Lung (tissue), 12 donors: Measurements from ENCODE around the gene UCHL5. TPM values are rescaled to one million over a fixed set of nuclear protein-coding genes. Genes with fewer than 3 reads are reported as not detected.

ENCODE experiments used
- ATAC-seq: fragments of 200-7000 bp; cut with Tn5 transposase; one replicate; pipeline ENCODE4 v1.9.1; 2020; ENCODE audit warnings: moderate number of reproducible peaks; ENCODE audit not compliant: insufficient read depth, low FRiP score
- DNase-seq, 3 donors: peaks; one replicate each; pipeline ENCODE4 v3.0.0-alpha.2; 2013 to 2017
- H3K27ac ChIP-seq, 2 donors: one replicate each; pipeline ENCODE4 v1.5.1; 2013; ENCODE audit warnings: mild to moderate bottlenecking in 2 of 2, moderate library complexity in 2 of 2, control low read depth in 1 of 2, inconsistent platforms in 1 of 2, low read depth in 1 of 2, low read length in 1 of 2
- H3K27me3 ChIP-seq, 3 donors: one replicate each; pipeline ENCODE4 v1.5.1; 2013; ENCODE audit warnings: low read length in 2 of 3; ENCODE audit not compliant: control insufficient read depth in 3 of 3, insufficient read depth in 3 of 3
- H3K36me3 ChIP-seq, 4 donors: one replicate each; pipeline ENCODE4 v1.5.1; 2013; ENCODE audit warnings: low read length in 4 of 4, mild to moderate bottlenecking in 1 of 4, moderate library complexity in 1 of 4; ENCODE audit not compliant: control insufficient read depth in 4 of 4, insufficient read depth in 4 of 4
- H3K4me1 ChIP-seq, 5 donors: one replicate each; pipeline ENCODE4 v1.5.1; 2013; ENCODE audit warnings: low read length in 5 of 5, mild to moderate bottlenecking in 2 of 5, moderate library complexity in 1 of 5; ENCODE audit not compliant: control insufficient read depth in 5 of 5, insufficient read depth in 5 of 5
- H3K4me3 ChIP-seq: one replicate; pipeline ENCODE4 v1.5.1; 2013; ENCODE audit warnings: mild to moderate bottlenecking, control low read depth, moderate library complexity
- H3K9ac ChIP-seq, 2 donors: one replicate each; pipeline ENCODE4 v1.5.1; 2013; ENCODE audit warnings: low read length in 2 of 2, control low read depth in 1 of 2; ENCODE audit not compliant: insufficient read depth in 1 of 2
- H3K9me3 ChIP-seq, 4 donors: one replicate each; pipeline ENCODE4 v1.5.1; 2013; ENCODE audit warnings: low read length in 3 of 4, mild to moderate bottlenecking in 1 of 4, moderate library complexity in 1 of 4; ENCODE audit not compliant: control insufficient read depth in 4 of 4, insufficient read depth in 3 of 4
- WGBS, 2 donors: extraction: QIAGEN DNeasy Blood & Tissue Kit; methylation state at CpG; one replicate each; pipeline ENCODE4 v1.1.7; 2013; 5-methylcytosine and 5-hydroxymethylcytosine counted together
- polyA plus RNA-seq, 2 donors: library from polyadenylated mRNA; stranded (reverse); fragments of 200-250 nt; gene quantifications; one replicate each; pipeline ENCODE4 v1.2.1, GENCODE V29; 2013
- total RNA-seq, 2 donors: library from RNA; depleted of rRNA in 1 of 2; stranded (reverse); fragments of >200 nt in 1 of 2; gene quantifications; one replicate each; pipeline ENCODE4 v1.2.1, GENCODE V29; 2014 to 2021
- TF ChIP-seq, protein P1 (sequence below): IDR thresholded peaks from 2 replicates; pipeline ENCODE4 v1.5.1; 2012; ENCODE audit warnings: mild to moderate bottlenecking; ENCODE audit errors: control extremely low read depth, extremely low read depth
- donor health status: control.
- donor health status: control.
- donor health status: Bipolar disorder and iron deficiency.
- donor health status: healthy.
- donor health status: DM: yes; HTN: yes; CAD: no.

Gene UCHL5
- total and polyA plus RNA-seq, 4 donors = 13.7 to 48.9 (median 22.9) TPM

DNA sequence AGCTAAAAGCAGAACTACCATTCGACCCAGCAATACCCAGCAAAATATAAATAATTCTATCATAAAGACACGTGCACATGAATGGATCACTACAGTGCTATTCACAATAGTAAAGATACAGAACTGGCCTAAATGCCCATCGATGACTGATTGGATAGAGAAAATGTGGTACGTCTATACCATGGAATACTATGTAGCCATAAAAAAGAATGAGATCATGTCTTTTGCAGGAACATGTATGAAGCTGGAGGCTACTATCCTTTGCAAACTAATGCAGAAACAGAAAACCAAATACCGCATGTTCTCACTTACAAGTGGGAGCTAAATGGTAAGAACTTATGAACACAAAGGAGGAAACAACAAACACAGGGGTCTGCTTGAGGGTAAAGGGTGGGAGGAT, 53.4 kb downstream of the UCHL5 start:
- Histone ChIP-seq H3K9me3 (peaks cover 0 to 5% (median 0%) of the 10 kb centered on the region in 4 donors), H3K9ac (no peak overlapping the region), H3K4me3 (no peak overlapping the region), H3K4me1 (peaks cover 0 to 3% (median 0%) of the 10 kb centered on the region in 5 donors), H3K27me3 (no peaks in the 10 kb centered on the region), H3K36me3 (peaks cover 0 to 5% (median 0%) of the 10 kb centered on the region in 4 donors), H3K27ac (no peak overlapping the region)
- no peak for DNase-seq
- ATAC-seq = no peak
- 98 to 99% methylated on average over 5 of the region's 5 CpGs for WGBS, 2 donors
- TF ChIP-seq, protein P1, sequence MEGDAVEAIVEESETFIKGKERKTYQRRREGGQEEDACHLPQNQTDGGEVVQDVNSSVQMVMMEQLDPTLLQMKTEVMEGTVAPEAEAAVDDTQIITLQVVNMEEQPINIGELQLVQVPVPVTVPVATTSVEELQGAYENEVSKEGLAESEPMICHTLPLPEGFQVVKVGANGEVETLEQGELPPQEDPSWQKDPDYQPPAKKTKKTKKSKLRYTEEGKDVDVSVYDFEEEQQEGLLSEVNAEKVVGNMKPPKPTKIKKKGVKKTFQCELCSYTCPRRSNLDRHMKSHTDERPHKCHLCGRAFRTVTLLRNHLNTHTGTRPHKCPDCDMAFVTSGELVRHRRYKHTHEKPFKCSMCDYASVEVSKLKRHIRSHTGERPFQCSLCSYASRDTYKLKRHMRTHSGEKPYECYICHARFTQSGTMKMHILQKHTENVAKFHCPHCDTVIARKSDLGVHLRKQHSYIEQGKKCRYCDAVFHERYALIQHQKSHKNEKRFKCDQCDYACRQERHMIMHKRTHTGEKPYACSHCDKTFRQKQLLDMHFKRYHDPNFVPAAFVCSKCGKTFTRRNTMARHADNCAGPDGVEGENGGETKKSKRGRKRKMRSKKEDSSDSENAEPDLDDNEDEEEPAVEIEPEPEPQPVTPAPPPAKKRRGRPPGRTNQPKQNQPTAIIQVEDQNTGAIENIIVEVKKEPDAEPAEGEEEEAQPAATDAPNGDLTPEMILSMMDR = no peak

DNA sequence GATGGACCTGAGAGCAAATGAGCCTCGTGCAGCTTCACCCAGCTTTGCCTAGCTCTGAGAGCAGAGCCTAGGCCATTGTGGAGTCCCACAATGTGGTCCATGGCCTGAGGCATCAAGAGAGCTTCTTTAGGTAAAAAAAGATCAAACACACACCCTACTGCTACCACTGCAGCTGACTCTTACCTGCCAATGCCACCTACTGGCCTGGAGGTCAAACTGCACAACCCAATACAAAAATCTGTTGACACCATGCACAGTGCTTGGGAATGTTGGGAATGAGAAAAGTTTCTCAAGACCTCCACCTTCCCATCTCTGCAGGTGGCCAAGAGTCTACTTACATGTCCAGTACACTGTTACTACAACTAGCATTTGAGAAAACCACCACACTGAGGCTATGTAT, 60.6 kb downstream of the UCHL5 start:
- no peaks in the 10 kb centered on the region for H3K27me3 ChIP-seq
- no peak for ATAC-seq
- DNase-seq = no peak
- no peak overlapping the region for H3K4me3 ChIP-seq
- no peak overlapping the region for H3K9ac ChIP-seq
- peaks cover 3 to 6% (median 5%) of the 10 kb centered on the region in 4 donors for H3K36me3 ChIP-seq
- H3K4me1 ChIP-seq = peaks cover 0 to 2% (median 0%) of the 10 kb centered on the region in 5 donors
- 97% methylated on average over 1 of the region's 1 CpG for WGBS, 2 donors
- peaks cover 0 to 6% (median 2%) of the 10 kb centered on the region in 4 donors for H3K9me3 ChIP-seq
- H3K27ac ChIP-seq = no peak overlapping the region
- TF ChIP-seq, protein P1 = no peak

DNA sequence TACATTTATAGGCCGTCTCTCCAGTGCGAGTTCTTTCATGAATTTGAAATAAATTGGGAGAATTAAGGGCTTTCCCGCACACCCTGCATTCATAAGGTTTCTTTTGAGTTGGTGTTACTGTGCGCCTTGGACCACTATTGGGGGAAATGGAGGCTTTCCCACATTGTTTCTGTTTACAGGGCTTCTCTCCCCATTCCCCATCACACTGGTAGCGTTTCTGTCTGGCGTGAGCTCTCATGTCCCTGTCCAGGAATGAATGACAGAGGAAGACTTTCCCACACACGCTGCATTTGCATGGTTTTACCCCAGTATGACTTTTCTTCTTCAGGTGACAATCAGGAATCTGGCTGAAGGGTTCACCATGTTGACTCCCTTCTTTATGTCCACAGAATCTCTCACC, 65.0 kb downstream of the UCHL5 start:
- H3K9me3 ChIP-seq = peaks cover 0 to 6% (median 2%) of the 10 kb centered on the region in 4 donors
- H3K9ac ChIP-seq = no peak overlapping the region
- H3K27ac ChIP-seq = no peak overlapping the region
- peaks cover 0 to 2% (median 0%) of the 10 kb centered on the region in 5 donors for H3K4me1 ChIP-seq
- ATAC-seq (no peak), DNase-seq (no peak)
- peaks cover 0 to 6% (median 5%) of the 10 kb centered on the region in 4 donors for H3K36me3 ChIP-seq
- TF ChIP-seq, protein P1 = no peak
- no peaks in the 10 kb centered on the region for H3K27me3 ChIP-seq
- H3K4me3 ChIP-seq = no peak overlapping the region
- 96 to 99% methylated on average over 7 of the region's 7 CpGs for WGBS, 2 donors
